Hepatic stellate cell (primary cell): ENCODE measurements around the gene TATDN2.
"Not testable (repeated sequence)": the region's sequence is repeated elsewhere in the genome, so short reads cannot be mapped to it uniquely, and the experiment has no call there.

Source experiments
- DNase-seq: peaks from one replicate; pipeline ENCODE4 v3.0.0; 2011; ENCODE audit warnings: low spot score

Gene TATDN2

DNA sequence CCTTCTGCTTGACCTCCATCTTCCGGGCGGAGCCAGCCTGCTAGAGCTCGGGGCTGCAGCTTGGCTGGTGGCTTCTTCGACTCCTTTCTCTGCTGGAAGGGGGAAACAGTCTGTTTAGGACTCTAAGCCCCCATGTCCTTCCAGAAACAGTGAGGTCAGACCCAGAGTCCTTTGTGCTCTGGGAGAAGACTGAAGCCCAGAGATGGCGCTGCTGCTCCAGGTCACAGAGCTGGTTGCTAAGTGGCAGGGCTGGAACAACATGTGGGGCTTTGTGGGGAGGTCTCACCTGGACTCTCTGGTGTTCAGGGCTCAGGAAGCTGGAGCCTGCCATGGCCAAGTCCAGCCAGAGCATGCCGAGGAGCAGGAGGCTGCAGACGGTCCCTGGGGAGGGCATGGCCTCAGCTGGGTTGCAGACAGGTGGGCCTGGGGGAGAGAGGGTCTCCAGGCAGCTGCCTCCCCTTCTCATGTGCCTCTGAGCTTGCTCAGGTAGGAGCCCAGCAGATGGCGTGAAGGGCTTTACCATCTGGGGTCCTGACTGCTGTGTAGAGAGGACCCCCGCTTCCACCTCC, 41.6 kb downstream of the TATDN2 start:
- DNase-seq: no peak

DNA sequence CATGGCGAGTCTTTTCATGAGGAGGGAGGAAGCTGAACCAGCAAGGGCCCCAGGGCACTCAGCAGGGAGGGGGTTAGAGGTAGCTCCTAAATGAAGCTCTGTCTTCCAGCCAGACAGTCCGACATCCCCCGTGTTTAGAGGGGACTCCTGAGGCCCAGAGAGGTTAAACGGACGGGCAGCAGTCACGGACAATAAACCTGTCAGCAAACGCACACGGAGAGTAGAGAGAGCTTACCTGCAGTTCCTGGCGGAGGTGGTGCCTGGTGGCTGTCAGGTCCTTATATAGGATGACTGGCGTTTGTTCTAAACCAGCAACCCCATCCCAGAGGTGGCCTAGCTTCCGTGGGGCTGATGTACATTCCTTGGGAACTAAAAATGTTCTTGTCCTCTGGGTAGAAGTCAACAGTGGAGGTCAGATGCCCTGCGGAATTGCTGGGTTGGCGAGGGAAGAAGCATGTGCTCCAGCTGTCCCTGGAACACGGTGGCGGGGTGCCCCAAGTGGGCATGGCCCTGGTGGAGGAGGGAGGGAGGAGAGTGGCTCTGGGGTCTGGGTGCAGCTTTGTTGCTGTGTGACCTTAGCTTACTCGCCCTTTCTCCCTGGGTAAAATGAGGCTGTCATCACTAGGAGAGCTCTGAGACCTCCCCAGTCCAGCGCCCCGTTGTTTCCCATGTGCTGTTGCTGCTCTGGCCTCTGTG, 42.4 kb downstream of the TATDN2 start:
- DNase-seq: no peak

DNA sequence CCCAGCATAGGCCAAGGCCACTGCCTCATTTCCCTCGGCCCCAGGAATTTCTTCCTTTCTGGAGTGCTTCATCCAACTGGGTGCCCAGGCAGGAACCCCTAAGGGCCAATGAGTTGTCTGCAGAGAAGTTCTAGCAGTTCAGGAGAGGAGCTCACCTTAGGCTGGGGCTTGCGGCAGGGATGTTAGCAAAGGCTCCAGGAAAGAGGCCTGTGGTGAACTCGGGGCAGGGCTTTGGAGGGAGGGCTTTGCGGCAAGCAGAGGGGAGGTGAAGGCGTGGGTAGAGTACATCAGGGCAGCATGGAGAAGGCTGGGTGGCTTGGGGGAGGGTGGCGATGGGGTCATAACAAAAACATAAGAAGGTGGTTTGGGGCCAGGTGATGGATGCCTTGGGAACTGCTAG, 43.4 kb downstream of the TATDN2 start:
- no peak for DNase-seq

DNA sequence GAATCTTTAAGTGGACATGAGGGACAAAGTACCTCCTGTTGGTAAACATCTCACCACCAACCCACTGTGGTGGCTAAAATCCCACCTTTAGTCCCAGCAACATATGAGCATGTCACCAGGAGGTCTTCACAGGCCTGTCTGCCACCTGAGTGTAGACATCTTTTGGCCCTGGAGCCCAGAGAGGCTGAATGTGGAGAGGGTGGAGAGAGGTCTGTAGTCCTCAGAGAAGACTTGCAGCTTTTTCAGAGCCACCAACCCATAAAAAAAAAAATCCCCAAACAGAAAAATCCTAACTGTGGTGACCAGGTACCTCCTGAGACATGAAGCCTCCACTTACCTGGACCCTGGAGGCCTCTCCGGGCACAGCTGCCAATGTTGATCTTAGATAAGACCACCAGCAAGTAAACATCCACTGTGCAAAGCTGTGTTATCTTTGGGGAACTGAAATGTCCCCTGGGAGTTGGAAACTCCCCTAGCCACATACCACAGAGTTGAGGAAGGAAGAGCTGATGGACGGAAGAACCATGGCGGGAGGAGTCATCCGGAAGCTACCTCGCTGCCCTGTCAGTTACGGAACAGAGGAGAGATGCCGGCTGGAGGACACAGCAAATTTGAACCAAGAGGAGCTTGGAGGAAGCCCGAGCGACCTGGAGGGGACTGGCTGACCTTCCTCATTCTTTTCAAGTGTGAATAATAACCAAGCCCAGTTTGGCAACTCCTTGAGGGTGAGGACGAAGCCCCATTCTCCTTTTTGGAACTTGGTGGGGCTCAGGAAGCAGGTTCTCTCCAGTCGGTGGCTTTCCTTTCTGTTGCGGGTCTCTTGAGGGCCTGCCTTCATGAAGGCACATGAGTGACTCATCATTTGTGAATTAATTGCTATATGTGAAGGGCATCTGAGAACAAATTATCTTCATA, 44.5 kb downstream of the TATDN2 start, which contains the start of gene GHRL:
TSS of gene GHRL (minus strand) at position 443 of the 915 bp plus-strand sequence. CDS start 2,767 bp downstream, outside the sequence.
- peak; percentile 23 for DNase-seq

DNA sequence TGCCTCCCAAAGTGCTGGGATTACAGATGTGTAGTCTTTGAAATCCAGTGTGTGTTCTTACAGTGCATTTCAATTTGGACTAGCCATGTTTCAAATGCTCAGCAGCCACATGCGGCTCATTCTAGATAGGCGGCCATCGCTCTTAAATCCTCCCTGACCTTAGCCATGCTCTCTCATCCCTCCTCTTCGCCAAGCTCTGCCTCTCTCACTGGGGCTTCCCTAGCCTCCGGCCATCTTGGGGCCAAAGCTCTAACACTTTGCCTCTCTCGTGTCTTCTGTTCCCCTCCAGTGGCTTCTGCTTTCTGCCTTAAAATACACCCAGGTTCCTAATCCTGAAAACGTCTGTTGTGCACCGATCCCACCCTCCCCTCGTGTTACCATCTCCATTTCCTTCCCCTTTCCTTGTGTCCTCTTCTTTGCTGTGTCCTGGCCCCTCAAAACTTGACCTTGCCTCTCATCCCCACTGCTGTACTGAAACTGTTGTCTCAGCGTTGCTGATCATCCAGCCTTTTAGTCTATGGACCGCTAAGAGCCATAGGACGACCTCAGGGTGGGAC, 45.8 kb downstream of the TATDN2 start:
- no peak for DNase-seq

DNA sequence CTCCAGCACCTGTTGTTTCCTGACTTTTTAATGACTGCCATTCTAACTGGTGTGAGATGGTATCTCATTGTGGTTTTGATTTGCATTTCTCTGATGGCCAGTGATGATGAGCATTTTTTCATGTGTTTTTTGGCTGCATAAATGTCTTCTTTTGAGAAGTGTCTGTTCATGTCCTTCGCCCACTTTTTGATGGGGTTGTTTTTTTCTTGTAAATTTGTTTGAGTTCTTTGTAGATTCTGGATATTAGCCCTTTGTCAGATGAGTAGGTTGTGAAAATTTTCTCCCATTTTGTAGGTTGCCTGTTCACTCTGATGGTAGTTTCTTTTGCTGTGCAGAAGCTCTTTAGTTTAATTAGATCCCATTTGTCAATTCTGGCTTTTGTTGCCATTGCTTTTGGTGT, 49.8 kb downstream of the TATDN2 start:
- not testable (repeated sequence) for DNase-seq

DNA sequence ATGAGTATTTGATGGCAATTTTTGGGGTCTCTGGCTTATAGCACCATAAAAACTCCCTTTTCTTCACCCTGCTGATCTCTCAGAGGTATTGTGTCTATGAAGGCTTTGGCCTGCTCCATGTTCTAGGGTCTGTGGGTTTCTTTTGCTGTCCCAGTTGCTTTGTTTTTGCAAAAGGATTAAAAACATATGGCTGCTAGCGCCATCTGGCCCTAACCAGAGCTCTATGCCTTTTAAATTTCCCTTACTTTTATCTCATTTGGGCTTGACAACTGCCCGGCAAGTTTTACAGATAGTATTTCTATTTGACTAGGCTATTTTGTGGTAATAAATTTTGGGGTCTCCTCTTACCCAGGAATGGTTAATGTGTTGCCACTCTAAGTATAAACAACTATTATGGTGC, 50.9 kb downstream of the TATDN2 start:
- DNase-seq: no peak

DNA sequence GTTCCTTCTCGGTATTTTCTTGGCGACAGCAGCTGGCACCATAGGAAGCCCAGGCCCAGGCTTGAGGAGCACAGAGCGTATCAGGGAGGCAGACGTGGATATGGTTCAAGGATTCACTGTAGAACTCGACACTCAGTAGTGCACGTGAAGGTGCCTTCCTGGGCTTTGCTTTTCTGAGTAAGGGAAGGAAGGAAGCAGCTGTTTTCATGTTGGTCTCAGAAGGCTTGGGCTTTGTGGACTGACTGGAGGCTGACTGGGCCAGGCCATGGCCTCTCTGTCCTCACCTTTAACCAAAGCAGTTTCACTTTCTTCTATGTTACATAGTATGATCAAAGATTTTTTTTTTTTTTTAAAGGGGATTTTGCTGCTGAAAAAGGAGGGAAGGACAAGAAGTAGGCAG, 51.4 kb downstream of the TATDN2 start:
- no peak for DNase-seq

DNA sequence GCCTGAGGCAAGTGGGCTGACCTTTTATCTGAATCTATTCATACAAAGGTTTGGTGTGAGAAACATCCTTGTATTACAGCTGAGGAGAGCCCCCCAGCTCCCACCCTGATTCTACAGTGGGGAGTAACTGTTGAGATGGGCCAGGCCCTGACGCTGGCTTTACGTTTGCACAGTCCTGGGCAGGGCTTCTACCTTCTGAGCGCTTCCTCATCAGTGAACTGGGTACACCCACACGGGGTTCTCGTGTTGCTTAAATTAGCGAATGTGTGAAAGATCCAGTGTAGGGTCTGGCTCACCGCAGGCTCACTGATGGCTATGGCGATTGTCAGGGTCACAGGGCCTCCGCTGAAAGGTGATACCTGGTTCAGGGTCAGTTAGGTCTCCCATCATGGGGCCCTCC, 51.8 kb downstream of the TATDN2 start:
- no peak for DNase-seq

DNA sequence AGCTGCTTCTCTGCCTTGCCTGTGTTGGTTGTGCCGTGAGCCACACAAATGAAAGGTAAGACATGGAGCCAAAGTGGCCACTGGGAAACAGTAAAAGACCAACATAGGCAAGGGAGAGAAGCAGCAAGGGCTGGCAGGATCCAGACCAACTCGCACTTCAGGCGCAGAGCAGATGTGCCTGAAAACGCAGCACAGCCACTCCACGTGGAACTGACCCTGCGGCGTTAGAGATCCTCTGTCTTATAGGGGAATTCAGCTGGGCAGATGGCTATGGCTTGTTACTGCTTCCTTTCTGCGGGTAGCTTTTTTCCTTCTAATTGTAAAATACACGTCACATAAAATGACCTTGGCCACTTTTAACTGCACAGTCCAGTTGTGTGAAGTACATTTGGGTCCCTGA, 54.8 kb downstream of the TATDN2 start:
- no peak for DNase-seq

DNA sequence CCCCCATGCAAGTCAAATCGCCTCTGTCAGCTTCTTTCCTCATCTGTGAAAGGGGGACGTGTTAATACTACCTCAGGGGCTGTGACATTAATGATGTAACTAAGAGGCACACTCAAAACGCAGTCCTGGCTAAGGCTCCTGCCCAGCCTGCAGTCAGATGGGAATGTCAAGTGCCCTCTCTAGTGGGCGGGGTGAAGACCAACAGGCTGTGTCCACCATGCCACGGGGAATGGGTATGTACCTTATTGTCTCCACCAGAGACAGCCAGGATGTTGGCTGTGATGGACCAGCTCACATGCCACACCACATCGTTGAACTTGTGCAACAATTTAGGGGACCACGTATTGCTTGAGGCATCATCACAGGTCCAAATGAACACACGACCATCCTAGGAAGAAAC, 55.5 kb downstream of the TATDN2 start:
- no peak for DNase-seq

DNA sequence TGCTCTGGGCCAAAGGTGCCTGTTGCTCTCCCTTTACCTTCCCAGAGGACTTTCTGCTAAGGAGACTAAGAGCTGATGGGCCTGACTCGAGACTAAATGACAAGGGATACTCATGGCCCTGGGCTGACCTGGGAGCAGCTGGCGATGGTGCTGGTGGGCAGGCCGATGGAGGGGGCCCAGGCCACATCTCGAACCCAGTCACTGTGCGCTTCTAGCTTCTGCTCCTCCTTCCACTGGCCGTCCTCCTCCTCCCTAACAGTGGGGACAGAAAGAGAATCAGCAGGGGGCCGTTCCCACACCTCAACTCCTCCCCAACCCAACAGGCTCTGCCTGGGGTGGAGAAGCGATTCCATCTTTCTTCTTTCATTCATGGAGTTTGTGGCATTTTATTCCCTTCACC, 56.6 kb downstream of the TATDN2 start:
- no peak for DNase-seq

DNA sequence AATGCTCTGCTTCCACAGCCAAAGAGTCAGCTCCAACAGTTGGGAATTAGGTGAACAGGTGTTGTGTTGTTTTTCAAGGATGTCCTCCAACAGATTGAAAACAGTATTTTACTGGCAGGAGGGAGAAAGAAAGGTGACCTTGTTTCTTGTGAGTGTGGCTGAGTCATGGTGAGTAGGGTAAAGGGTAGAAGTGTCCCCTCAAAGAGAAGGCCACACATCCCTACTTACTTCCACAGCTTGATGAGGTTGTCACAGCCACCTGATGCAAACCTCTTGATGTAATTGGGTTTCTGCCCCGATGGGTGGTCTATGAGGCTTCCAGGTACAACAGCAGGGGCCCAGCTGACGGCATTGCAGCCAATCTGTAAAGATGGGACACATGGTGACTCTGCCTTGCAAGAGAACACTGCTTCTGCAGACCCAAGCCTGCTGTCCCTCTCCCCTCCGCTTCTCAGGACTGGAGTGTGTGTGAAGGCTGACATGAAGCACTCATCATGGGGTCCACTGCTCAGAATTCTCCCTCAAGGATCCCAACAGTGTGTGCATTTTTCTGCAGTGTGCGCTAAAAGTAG, 57.2 kb downstream of the TATDN2 start:
- no peak for DNase-seq

DNA sequence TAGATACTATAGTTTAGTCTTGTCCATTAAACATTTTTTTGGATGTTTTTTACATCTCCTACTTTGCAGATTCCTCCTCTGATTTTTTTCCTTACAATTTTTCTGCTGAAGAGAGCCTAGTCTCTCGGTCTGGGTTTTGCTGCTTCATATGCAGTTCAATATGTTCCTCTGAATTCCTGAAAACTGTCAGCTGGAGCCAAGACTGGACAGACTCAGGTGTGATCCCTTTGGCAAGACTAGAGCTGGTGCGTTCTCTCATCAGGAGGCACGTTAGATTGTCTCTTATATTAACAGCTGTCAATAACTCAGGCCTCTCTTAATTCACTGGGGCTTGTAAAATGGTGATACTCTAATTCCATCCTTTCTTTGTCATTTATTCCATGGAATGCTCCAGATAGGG, 57.9 kb downstream of the TATDN2 start:
- DNase-seq: no peak

DNA sequence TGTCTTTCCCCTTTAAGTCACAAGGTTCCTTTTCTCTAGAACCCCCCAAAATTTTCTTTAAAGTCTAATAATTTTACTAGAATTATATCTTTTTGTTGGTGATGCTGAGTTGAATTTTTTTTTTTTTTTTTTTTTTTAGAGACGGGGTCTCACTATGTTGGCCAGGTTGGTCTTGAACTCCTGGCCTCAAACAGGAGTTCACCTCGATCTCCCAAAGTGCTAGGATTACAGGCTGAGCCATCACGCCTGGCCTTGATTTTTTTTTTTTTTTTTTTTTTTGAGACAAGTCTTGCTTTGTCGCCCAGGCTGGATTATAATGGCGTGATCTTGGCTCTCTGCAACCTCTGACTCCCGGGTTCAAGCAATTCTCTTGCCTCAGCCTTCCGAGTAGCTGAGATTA, 60.4 kb downstream of the TATDN2 start:
- DNase-seq: no peak

DNA sequence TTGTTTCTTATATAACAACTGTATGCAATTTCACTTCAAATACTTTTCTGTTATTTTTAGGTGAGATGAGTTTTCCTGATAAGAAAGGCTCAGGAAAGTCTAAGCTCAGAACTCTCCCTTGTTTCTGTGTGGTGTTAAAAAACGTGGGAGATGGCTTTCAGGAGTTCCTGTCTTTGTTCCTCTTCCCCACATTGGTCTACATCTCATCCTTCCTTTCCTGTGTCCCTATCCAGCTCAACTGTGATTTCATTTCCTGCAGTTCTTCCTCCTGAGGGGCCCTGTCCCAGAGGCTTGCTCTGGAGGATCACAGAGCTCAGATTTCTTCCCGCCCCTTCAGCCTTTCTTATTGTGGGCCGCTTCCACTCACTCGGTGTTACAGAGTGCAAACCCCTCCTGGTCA, 61.5 kb downstream of the TATDN2 start:
- DNase-seq: no peak

DNA sequence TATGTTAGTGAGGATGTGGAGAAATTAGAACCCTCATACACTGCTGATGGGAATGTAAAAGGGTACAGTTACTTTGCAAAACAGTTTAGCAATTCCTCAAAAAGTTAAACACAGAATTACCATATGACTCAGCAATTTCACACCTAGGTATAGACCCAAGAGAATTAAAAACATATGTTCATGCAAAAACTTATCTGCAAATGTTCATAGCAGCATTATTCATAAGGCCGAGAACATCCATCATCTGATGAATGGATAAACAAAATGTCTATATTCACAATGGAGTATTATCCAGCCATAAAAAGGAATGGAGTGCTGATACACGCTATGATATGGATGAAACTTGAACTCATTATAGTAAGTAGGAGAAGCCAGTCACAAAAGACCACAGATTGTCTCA, 62.3 kb downstream of the TATDN2 start:
- no peak for DNase-seq

DNA sequence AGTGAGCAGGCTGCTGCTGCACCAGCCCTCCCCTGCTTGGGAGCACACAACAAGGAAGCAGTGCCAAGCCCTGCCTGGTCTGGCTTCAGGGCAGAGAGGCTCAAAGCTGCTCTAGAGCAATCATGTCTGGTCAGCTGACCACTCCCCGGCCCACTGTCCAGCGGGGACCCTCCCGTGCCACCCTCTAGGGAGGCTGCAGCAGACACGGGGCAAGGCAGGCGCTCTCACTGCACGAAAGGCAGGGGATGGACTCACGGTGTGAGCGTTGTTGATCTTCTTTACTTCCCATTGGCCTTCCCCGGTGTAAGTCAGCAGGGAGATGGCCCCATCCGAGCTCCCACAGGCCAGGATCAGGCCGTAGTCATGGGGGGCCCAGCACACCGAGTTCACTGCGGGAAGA, 63.5 kb downstream of the TATDN2 start:
- no peak for DNase-seq

DNA sequence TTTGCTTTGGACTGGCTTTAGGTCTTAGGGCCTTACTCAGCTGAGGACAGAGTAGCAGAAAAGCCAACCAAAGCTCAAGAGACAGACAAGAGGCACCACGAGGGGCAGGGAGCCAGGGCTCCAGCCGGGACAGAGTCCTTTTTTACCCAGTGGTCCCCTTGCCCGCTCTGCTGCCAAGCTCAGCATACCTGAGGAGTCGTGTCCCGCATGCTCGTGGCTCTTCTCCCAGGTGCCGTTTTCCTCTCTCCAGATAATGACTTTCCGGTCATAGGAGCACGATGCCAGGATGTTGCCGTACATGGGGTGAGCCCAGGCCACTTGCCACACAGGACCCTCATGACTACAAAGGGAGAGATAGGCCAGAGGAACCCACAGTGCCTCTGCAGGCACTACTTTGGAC, 64.1 kb downstream of the TATDN2 start:
- no peak for DNase-seq

DNA sequence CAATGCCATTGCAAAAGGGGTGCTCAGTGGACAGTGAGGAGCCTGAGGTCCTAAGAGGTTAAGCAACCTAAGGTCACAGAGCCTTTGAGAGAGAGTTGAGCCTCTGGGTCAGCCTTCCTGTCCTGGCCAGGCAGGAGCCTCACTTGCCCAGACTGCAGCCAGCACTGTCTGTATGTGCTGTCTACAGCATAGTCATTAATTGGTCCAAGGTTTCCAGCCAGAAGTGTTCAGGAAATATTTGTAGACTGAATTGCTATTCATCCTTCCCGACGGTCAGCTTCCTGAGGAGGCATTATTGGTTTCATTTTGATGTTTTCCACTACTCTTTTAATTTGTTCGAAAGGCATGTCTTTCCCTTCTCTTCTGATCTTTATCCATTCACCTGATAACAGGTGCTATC, 64.6 kb downstream of the TATDN2 start:
- no peak for DNase-seq

DNA sequence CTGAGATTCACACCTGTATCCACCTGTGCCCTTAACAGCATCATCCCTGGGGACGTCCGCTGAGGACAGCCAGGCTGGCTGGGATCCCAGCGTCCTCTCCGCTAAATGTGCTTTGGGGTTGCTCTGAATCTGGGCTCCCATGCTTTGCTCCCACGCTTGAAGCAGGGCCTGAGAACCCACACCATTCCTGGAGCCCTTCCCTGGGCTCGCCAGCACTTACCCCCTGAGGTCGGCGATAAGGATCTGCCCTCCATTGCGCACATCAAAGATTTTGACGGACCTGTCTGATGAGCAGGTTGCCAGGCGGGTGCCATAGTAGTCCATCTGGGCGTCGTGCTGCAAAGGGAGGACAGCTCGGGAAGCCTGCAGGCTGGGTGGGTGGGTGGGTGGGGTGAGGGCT, 66.8 kb downstream of the TATDN2 start:
- DNase-seq: no peak

DNA sequence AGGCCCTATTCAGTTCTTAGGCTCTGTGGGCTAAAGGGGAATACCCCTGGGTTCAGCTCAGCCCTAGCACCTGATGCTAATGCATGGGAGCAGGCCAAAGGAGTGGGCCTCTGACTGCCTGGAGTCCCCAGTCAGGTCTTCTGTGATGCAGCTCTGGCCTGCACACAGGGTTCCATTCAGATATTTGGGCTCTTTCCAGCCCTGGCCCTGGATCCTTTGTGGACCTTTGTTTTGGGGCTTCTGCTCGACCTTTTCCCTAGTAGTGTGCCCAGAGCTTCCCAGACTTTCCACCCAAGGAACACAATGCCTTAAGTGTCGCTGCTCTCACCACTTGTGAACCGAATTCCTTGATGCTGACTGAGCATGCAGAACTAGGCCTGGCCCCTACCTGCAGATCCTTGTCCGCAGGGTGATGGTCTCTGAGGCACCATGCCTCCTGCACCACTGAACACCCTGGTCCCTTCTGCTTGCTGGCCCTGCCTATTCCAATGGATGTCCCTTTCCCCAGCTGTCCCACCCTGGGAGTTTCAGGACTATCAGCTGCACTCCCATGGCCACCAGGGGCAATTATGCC, 67.6 kb downstream of the TATDN2 start:
- no peak for DNase-seq
